ENCODE results near the gene ALDH3A2.

GRCh38 chr17:19644493-19645210 is 3.9 kb upstream of the ALDH3A2 start:
- TF ChIP-seq, protein P1, sequence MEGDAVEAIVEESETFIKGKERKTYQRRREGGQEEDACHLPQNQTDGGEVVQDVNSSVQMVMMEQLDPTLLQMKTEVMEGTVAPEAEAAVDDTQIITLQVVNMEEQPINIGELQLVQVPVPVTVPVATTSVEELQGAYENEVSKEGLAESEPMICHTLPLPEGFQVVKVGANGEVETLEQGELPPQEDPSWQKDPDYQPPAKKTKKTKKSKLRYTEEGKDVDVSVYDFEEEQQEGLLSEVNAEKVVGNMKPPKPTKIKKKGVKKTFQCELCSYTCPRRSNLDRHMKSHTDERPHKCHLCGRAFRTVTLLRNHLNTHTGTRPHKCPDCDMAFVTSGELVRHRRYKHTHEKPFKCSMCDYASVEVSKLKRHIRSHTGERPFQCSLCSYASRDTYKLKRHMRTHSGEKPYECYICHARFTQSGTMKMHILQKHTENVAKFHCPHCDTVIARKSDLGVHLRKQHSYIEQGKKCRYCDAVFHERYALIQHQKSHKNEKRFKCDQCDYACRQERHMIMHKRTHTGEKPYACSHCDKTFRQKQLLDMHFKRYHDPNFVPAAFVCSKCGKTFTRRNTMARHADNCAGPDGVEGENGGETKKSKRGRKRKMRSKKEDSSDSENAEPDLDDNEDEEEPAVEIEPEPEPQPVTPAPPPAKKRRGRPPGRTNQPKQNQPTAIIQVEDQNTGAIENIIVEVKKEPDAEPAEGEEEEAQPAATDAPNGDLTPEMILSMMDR (IDR thresholded peaks at IDR 0.05): no peak
- no peak for TF ChIP-seq EZH2 (IDR thresholded peaks at IDR 0.05)

Measured in neural progenitor cell (in vitro differentiated cells).